NCI-H2196 treated with DMSO at 0.1 percent for 48 hours (cell line): ENCODE measurements around the gene MANSC1.
A peak's percentile ranks its signal among the peaks of the same experiment; 100 is the strongest.
"Not testable (repeated sequence)": the region's sequence is repeated elsewhere in the genome, so short reads cannot be mapped to it uniquely, and the experiment has no call there.

ENCODE experiments used
- DNase-seq: peaks from one replicate; lab custom pipeline; 2025; ENCODE audit not compliant: unreplicated experiment; lab: John Stamatoyannopoulos, UW

MANSC1 gene

GRCh38 chr12:12327802-12328201 is 22.2 kb downstream of the MANSC1 start:
- peak; percentile 38 for DNase-seq

GRCh38 chr12:12326262-12326661 is 23.8 kb downstream of the MANSC1 start:
- no peak for DNase-seq

GRCh38 chr12:12323591-12323990 is 26.5 kb downstream of the MANSC1 start:
- no peak for DNase-seq

GRCh38 chr12:12323118-12323517 is 26.9 kb downstream of the MANSC1 start:
- DNase-seq = no peak

- no peak for DNase-seq
Measured at GRCh38 chr12:12319451-12320183, 30.4 kb downstream of the MANSC1 start.

GRCh38 chr12:12315838-12316237 is 34.2 kb downstream of the MANSC1 start:
- DNase-seq = no peak

- not testable (repeated sequence) for DNase-seq
Measured at GRCh38 chr12:12310695-12311094, 39.3 kb downstream of the MANSC1 start.

- no peak for DNase-seq
Measured at GRCh38 chr12:12305568-12306300, 44.3 kb downstream of the MANSC1 start.

- no peak for DNase-seq
Measured at GRCh38 chr12:12302976-12303375, 47.1 kb downstream of the MANSC1 start.

- DNase-seq = no peak
Measured at GRCh38 chr12:12301122-12301521, 48.9 kb downstream of the MANSC1 start.

GRCh38 chr12:12297201-12297830 is 52.7 kb downstream of the MANSC1 start:
- DNase-seq = no peak

GRCh38 chr12:12294215-12295005 is 55.6 kb downstream of the MANSC1 start:
- no peak for DNase-seq

- no peak for DNase-seq
Measured at GRCh38 chr12:12290206-12290605, 59.8 kb downstream of the MANSC1 start.

- no peak for DNase-seq
Measured at GRCh38 chr12:12286441-12286840, 63.6 kb downstream of the MANSC1 start.

GRCh38 chr12:12282761-12283425 is 67.1 kb downstream of the MANSC1 start:
- DNase-seq = no peak

GRCh38 chr12:12282202-12282601 is 67.8 kb downstream of the MANSC1 start:
- DNase-seq = no peak

GRCh38 chr12:12281134-12281533 is 68.9 kb downstream of the MANSC1 start:
- DNase-seq = no peak

- no peak for DNase-seq
Measured at GRCh38 chr12:12278899-12279298, 71.1 kb downstream of the MANSC1 start.
